HG03354 (cell line): ENCODE measurements around the gene BLID.

Source experiments
- ATAC-seq: cut with Tn5 transposase; IDR thresholded peaks from one replicate; pipeline ENCODE4 v1.9.1; 2021; ENCODE audit warnings: mild to moderate bottlenecking; ENCODE audit not compliant: unreplicated experiment, poor library complexity, severe bottlenecking

BLID gene

GRCh38 chr11:122115524-122116379 lies at the start of gene BLID:
Gene BLID (minus strand): TSS chr11:122116215. CDS start chr11:122115922, 293 bp downstream.
- ATAC-seq, result no peak

DNA sequence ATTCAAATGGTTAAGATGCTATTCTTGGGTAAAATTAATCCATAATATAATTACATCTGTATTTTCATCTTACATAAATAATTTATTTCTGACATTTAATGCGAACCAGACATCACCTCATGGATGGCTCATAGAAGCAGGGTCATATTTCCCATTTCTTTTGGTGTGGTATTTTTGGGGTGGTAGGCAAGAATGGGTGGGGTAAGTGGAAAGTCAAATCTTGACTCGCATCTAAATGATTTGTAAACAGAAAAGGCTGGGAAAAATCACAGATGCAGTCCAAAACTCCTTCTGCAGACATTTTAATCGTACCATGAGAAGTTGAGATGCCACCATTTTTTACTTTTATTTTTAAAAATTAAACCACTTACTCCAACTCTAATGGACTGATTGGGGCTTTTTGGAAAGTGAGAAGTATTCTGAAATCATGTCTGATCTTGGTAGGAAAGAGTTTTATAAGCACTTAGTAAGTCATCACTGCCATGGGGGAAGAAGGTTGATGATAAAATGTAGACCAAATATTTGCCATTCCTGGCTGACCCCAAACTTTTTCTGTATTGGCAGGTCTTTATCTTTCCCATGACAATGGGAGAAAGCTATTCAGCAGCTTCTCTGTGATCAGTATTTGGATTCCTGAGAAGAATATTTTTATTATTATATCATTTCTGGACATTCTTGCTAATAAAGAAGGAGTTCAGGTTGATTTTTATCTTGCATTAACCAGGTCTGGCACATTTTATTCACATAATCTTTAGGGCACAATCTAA lies 47.2 kb upstream of the BLID start:
- ATAC-seq, result no peak

- no peak for ATAC-seq
Measured at GRCh38 chr11:122162095-122162494, 46.1 kb upstream of the BLID start.

DNA sequence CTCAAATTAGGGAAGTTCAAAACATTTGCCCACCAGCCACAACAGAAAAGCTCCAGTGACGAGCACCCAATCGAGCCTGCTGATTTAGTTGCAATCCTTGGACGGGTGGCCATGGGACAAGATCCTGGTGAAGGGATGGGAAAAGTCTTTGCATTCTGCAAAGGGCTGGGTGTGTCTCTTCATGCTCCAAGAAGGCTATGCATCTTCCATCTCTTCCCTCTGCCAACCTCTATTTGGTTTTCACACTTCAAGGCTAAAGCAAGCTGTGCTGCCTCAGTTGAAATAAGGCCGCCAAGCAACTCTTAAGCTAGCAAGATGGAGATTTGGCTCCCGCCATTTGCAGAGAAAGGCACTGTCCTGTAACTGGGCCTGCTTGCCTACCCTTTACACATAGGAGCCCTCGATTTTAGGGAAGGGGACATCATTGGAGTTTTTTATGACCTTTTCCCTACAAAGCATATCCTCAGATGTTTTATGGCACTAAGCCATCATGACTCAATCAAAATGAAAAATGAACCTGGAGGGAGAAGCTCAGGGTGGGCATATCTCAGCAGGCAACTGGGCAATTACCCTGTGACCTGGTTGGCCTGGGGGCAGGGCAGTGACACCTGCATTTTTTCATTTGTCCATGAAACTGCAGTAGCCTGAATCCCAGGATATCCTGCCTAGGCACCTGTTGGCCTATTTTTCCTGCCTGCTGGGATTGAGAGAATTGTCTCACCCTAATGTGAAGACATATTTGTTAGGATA lies 45.0 kb upstream of the BLID start:
- no peak for ATAC-seq

- no peak for ATAC-seq
Measured at GRCh38 chr11:122159861-122160260, 43.8 kb upstream of the BLID start.

- ATAC-seq, result no peak
Measured at GRCh38 chr11:122159173-122159721, 43.2 kb upstream of the BLID start.

DNA sequence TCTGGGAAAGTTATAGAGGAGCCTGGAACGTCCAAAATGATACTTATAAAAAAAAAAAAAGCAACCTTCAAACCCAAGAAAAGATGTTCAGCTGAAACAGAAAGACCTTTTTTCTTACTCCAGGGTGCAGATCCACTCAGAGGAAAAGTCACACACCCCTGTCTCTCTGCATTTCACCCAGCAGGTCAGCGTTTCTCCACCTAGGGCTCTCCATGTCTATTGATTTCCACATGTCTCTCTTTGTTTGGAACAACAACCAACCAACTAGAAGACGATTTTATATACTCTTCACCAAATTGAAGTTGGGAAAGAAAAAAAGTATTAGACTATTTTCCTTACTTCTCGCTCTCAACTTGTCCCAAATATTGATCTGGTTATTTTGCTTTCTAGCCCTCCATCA lies 42.2 kb upstream of the BLID start:
- no peak for ATAC-seq

DNA sequence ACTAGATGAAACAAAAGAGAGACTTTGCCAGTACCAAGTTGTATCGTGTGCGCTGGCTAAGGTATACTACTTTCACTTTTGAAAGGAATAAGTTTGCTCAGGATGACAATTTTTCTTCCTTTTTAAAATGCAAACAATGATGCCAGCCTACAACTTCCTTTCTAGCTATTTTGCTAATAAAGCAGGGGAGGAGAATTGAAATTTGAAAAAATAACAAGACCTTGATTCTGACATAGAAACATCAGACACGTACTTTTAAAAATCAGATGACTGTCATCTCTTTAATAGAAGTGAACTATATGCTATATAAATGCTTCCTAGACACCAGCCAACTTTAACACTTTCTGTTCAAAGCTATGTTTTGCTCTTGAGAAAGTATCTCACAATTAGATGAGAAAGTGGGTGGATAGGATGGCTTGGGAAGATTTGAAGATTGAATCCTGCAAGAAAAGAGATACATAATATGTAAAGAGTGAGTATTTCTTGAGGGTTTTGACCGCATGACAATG lies 41.7 kb upstream of the BLID start:
- ATAC-seq, result no peak

DNA sequence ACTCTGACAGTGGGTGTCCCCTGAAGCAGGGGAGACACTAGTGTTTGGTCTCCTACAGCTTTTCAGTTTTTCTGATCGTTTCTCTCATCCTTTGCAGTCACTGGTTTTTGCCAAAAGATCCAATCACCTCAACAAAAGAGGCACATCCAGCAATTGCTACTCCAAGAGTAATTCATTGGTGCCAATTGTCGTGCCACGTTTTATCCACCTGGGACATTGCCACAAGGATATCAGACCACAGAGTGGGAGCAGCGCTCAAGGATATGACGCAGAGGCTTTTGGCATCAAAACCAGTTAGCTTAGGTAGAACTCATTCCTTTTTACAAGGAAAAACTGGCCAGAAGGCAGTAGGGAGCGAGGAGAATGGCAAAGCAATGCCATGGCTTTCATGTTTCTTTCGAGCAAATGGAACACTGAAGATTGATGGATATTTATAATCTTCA lies 40.9 kb upstream of the BLID start:
- ATAC-seq, result no peak

DNA sequence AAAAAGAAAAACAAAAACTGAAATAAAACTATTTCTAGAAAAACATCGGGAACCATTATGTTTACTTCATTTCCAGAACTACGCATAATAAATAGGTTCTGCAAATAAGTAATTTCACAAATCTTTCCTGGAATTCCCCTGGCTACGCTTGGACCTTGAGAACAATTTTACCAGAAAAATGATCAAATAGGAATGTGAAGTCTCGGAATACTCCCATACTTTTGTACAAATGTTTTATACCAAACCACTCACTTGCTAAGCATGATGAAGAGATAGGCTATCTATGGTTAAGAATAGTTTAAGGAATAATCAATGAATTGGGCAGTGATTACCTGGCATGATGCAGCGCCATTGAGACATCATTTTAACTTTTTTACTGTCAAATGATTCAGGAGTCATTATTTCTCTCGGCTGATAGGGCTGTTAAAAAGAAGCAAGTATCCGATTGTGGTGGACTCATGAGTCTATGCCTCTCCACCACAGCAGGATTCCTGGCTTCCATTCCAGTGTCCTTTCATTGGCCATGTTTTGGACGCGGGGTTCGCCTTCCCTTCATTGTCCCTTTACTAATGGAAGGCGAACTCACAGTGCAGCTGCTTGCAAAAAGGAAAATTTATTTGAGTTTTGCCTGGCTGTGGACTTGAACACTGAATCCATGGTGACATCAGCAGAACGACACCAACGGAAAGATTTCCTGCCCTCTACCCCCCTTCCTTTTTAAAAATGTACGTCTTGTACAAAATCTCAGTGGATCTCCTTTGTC lies 39.9 kb upstream of the BLID start:
- ATAC-seq, result no peak

GRCh38 chr11:122154994-122155393 lies 39.0 kb upstream of the BLID start:
- no peak for ATAC-seq

- no peak for ATAC-seq
Measured at GRCh38 chr11:122154227-122154626, 38.2 kb upstream of the BLID start.

GRCh38 chr11:122153746-122154145 lies 37.7 kb upstream of the BLID start:
- ATAC-seq, result no peak

GRCh38 chr11:122150216-122151124 lies 34.5 kb upstream of the BLID start:
- ATAC-seq, result no peak

- ATAC-seq, result no peak
Measured at GRCh38 chr11:122149202-122149601, 33.2 kb upstream of the BLID start.

DNA sequence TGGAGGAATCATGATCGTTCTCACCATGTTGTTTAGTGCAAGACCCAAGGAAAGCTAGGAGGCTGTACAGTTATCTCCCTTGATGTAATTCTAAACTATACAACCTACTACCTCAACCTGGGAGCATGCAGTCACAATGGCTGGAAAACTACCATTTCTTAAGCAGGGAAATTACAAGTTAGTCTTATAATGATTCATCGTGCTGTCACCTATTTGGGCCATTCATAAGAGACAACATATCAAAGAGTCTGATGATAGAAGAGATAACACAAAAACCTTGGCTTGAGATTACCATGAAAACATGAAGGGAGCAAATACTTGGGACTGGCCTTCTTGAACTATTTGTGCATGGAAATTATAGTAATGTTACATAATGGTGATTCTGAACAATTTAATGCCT lies 30.5 kb upstream of the BLID start:
- no peak for ATAC-seq

GRCh38 chr11:122145715-122146274 lies 29.8 kb upstream of the BLID start:
- ATAC-seq, result no peak

- ATAC-seq, result no peak
Measured at GRCh38 chr11:122144752-122145151, 28.7 kb upstream of the BLID start.
